ENCODE data around the gene DIP2C.

DIP2C gene

GRCh38 chr10:391847-392704 lies 297.4 kb downstream of the DIP2C start:
- H3K4me1 ChIP-seq (ENCODE audit: insufficient read depth, low read length, poor library complexity, severe bottlenecking) = no peaks in the 10 kb centered on the region
- H3K27me3 ChIP-seq (ENCODE audit: insufficient read depth, low read length, poor library complexity, severe bottlenecking) = no peaks in the 10 kb centered on the region
- no peaks in the 10 kb centered on the region for H3K9me3 ChIP-seq (ENCODE audit: insufficient read depth, low read depth, low read length)
- no peaks in the 10 kb centered on the region for H3K79me2 ChIP-seq (ENCODE audit: insufficient read depth, low read length)
- TF ChIP-seq EZH2phosphoT487 (IDR thresholded peaks at IDR 0.05; ENCODE audit: borderline replicate concordance) = no peak
- TF ChIP-seq, protein P1, sequence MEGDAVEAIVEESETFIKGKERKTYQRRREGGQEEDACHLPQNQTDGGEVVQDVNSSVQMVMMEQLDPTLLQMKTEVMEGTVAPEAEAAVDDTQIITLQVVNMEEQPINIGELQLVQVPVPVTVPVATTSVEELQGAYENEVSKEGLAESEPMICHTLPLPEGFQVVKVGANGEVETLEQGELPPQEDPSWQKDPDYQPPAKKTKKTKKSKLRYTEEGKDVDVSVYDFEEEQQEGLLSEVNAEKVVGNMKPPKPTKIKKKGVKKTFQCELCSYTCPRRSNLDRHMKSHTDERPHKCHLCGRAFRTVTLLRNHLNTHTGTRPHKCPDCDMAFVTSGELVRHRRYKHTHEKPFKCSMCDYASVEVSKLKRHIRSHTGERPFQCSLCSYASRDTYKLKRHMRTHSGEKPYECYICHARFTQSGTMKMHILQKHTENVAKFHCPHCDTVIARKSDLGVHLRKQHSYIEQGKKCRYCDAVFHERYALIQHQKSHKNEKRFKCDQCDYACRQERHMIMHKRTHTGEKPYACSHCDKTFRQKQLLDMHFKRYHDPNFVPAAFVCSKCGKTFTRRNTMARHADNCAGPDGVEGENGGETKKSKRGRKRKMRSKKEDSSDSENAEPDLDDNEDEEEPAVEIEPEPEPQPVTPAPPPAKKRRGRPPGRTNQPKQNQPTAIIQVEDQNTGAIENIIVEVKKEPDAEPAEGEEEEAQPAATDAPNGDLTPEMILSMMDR (conservative IDR thresholded peaks at IDR 0.05; ENCODE audit: low read length) = no peak
- no peaks in the 10 kb centered on the region for H4K20me1 ChIP-seq (ENCODE audit: insufficient read depth, low read length, poor library complexity, severe bottlenecking)
- no peak overlapping the region for H3K4me3 ChIP-seq (ENCODE audit: low read length, poor library complexity, severe bottlenecking)
- H3K9me2 ChIP-seq (replicated peaks; ENCODE audit: low read depth, low read length) = no peaks in the 10 kb centered on the region
- H2AFZ ChIP-seq (ENCODE audit: low read length) = no peak overlapping the region
- no peak overlapping the region for H3K4me2 ChIP-seq (ENCODE audit: low read depth, low read length, poor library complexity, severe bottlenecking)
- H3F3A ChIP-seq (ENCODE audit: low read depth) = no peaks in the 10 kb centered on the region
- H3K36me3 ChIP-seq (ENCODE audit: insufficient read depth, low read length) = no peaks in the 10 kb centered on the region
- H3K9ac ChIP-seq (ENCODE audit: low read depth, low read length, poor library complexity, severe bottlenecking) = no peak overlapping the region

DNA sequence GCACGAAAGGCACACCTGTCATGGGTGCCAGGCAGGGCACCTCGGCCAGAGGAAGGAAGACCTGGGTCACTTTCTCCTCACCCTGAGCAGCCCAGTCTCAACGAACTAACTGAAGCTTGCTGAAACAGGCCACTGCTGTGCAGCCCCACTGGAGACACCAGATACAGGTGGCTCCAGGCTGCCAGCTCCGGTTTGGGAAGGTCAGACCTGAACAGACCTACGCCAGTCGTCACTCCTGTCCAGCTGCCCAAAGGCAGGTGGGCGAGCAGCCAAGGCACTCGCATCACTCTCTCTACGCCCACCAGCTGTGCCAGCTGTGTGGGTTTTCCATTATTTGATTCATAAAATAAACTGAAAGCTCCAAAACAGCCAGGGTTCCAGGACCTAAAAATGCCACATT lies 298.2 kb downstream of the DIP2C start:
- Histone ChIP-seq H3K27me3 (ENCODE audit: insufficient read depth, low read length, poor library complexity, severe bottlenecking) (no peaks in the 10 kb centered on the region), H3K9me3 (ENCODE audit: insufficient read depth, low read depth, low read length) (no peaks in the 10 kb centered on the region), H3K4me2 (ENCODE audit: low read depth, low read length, poor library complexity, severe bottlenecking) (no peak overlapping the region), H3K4me1 (ENCODE audit: insufficient read depth, low read length, poor library complexity, severe bottlenecking) (no peaks in the 10 kb centered on the region), H3K36me3 (ENCODE audit: insufficient read depth, low read length) (no peaks in the 10 kb centered on the region), H3F3A (ENCODE audit: low read depth) (no peaks in the 10 kb centered on the region), H4K20me1 (ENCODE audit: insufficient read depth, low read length, poor library complexity, severe bottlenecking) (no peaks in the 10 kb centered on the region), H3K79me2 (ENCODE audit: insufficient read depth, low read length) (no peaks in the 10 kb centered on the region), H2AFZ (ENCODE audit: low read length) (no peak overlapping the region), H3K9me2 (replicated peaks; ENCODE audit: low read depth, low read length) (no peaks in the 10 kb centered on the region), H3K9ac (ENCODE audit: low read depth, low read length, poor library complexity, severe bottlenecking) (no peak overlapping the region), H3K4me3 (ENCODE audit: low read length, poor library complexity, severe bottlenecking) (no peak overlapping the region)
- TF ChIP-seq, protein P1 (conservative IDR thresholded peaks at IDR 0.05; ENCODE audit: low read length) = no peak
- TF ChIP-seq EZH2phosphoT487 (IDR thresholded peaks at IDR 0.05; ENCODE audit: borderline replicate concordance) = no peak

GRCh38 chr10:390449-391100 lies 298.9 kb downstream of the DIP2C start:
- Histone ChIP-seq H3K79me2 (ENCODE audit: insufficient read depth, low read length) (no peaks in the 10 kb centered on the region), H3K4me1 (ENCODE audit: insufficient read depth, low read length, poor library complexity, severe bottlenecking) (no peaks in the 10 kb centered on the region), H3K9me2 (replicated peaks; ENCODE audit: low read depth, low read length) (no peaks in the 10 kb centered on the region), H4K20me1 (ENCODE audit: insufficient read depth, low read length, poor library complexity, severe bottlenecking) (no peaks in the 10 kb centered on the region), H3K4me2 (ENCODE audit: low read depth, low read length, poor library complexity, severe bottlenecking) (no peak overlapping the region), H3K4me3 (ENCODE audit: low read length, poor library complexity, severe bottlenecking) (no peak overlapping the region), H3K9ac (ENCODE audit: low read depth, low read length, poor library complexity, severe bottlenecking) (no peak overlapping the region), H3K36me3 (ENCODE audit: insufficient read depth, low read length) (no peaks in the 10 kb centered on the region), H3K27me3 (ENCODE audit: insufficient read depth, low read length, poor library complexity, severe bottlenecking) (no peaks in the 10 kb centered on the region), H3K9me3 (ENCODE audit: insufficient read depth, low read depth, low read length) (no peaks in the 10 kb centered on the region), H3F3A (ENCODE audit: low read depth) (no peaks in the 10 kb centered on the region), H2AFZ (ENCODE audit: low read length) (no peak overlapping the region)
- TF ChIP-seq, protein P1 (conservative IDR thresholded peaks at IDR 0.05; ENCODE audit: low read length) = no peak
- TF ChIP-seq EZH2phosphoT487 (IDR thresholded peaks at IDR 0.05; ENCODE audit: borderline replicate concordance) = no peak

Measured in Loucy (cell line).